ENCODE results near the gene HOXA2.

Gene HOXA2

DNA sequence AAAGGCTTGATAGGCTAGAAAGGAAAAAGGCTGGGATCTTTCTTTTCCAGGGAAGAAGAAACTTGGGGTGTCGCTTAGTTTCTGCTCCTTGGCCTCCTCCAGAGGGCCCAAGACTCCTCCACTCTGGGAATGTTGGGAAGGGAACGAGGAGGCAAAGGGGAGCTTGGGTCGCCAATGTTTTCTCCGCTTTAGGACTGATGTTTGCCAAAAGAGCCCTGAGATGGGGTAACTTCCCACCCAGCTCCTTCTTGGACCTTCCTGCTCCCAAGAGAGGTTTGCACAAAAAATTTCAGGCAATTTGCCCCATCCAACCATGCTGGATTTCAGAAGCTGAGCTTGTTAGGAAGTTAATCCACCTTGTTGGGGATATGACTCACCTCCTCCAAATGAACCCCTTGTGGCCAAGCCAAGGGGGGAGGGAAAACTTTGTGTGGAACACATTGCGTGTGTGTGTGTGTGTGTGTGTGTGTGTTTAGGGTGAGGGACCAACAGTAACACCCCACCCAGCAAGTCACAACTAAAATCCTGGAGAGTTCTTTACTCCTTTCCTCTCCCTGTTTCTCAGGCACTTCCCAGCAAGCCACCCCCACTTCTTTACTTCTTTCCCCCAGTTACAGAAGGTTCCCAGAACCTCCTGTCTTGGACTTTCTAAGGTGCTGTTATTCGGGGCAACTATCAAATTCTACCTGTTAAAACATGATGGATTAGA is 8.7 kb upstream of the HOXA2 start:
- DNase-seq = no peak

DNA sequence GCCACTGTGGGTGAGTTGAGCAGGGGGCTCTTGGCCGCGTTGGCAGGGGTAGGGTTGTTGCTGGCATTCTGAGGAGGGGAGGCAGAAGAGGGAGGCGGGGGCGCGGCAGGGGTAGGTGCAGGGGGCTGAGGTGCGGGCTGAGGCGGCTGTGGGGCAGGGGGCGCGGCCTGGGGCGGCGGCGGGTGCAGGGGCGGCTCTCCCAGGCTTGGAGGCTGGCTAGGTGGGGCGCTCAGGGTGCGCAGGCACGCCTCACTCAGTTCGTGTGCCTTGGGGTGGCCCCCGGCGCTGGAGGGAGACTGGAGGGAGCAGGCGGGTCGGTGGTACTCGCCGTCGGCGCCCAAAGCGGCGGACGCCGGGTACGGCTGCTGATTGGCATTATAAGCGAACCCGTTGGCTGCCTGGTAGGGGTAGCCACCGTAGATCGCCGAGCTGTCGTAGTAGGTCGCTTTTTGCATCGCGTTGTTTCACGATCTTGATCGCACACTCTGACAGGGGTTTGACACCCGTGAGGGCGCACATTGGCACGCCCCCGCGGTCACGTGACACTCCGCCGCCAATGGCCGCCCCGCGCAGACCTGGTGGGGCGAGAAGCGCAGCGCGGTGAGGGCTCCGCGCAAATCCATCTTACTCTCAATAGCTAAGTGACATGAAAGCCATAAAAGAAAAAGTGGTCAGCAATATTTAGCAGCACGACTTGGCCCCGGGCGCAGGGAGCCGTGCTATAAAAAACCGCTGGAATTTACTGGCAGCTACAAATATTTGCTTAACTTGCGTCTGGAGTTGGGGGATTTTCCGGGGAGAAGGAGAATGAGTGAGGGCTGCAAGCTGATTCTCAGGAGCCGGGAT is 7.9 kb upstream of the HOXA2 start:
- DNase-seq = no peak

DNA sequence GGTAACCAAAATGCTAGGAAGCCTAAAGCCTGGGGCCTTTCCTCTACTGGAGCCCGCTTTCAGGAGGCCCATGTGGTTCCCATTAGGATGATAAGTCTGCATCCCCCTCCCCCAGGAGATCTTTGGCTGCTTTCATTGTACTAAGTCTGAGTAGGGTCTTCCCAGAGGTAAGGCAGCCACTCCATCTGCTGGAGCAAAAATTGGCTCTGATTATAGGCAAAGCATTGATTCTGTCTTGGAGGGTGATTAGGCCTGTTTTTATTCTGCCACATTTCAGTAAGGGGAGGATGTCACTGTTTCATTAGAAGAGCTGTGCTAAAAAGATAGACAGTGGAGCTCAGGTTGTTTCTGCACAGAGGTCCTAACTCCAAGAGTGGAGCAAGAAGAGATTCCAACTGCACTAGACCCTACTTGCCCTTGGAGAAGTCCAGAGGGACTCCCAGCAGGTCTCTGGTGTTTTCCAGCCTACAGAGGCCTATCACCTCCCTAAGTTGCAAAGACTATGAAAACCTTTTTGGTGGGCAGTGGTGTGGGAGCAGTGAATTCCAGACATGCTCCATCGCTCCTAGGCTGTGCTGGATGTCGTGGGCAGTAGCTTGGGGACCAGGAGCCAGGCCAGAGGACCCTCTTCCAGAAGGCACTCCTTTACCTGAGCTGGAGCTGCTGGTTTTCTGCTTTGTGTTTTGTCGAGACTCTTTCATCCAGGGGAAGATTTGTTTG is 7.1 kb upstream of the HOXA2 start:
- DNase-seq = no peak

DNA sequence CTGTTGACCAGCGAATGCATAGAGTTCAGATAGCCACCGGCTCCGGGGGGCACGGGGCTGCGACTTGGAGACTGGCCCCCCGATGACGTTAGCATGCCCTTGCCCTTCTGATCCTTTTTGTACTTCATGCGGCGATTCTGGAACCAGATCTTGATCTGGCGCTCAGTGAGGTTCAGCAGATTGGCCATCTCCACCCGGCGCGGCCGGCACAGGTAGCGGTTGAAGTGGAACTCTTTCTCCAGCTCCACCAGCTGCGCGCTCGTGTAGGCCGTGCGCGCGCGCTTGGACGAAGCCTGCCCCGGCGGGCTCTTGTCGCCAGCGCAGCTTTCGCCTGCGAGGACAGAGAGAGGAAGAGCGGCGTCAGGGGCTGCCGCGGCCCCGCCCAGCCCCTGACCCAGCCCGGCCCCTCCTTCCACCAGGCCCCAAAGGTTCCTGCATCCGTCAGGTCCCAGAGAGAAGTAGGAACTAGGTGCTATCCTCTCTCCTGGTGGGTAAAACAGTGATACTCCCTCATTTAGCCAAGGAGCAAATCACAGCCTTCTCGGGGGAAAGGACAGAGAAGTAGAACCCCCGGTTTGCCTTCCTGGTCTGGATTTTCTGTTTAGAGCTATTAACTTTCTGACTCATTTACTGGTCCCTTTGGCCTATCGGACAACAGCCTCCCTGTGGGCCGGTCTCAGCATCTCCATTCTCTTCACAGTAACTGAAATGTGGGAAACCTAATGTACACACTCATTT is 6.1 kb upstream of the HOXA2 start:
- no peak for DNase-seq

DNA sequence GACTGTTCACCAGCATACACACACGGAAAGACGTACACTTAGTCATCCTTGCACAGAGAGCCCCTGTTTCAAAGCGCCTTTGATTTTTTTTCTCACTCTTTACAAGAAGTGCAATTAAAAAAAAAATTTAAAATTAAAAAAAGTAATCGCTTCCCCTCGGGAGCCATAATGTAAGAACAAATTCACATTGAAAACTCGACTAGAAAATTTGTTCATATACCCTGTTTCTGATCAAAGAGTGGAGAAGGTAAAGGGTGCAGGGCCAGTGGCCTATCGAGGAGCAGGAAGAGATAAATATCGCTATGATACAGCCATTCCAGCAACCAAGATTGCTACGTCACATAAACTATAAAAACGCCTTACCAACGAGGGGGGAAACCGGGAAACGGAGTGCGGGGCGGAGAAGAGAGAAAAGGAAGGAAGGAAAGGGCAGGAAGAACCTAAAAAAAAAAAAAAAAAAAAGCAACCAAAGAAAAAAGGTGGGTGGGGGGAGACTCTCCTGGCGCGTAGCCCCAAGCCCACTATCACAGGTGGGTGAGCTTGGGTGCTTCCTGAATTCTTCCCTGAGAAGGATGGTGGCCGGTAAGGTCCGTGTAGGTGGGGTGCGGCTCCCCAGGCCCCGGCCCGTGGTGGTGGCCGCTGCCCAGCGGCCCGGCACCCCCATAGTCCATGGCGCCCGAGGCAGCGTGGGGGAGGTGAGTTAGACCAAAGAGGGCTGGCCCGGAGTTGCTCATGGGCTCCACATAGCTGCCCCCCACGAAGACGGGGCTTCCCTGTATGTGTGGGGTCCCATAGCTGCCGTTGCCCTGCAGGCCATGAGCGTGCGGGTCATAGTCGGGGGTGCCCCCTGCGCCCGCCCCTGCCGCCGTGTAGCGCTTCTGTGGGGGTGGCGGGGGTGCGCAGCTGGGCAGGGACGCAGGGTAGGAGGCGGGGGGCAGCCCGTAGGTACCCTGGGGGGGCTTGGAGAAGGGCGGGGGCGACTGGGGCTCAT is 5.2 kb upstream of the HOXA2 start:
- no peak for DNase-seq

DNA sequence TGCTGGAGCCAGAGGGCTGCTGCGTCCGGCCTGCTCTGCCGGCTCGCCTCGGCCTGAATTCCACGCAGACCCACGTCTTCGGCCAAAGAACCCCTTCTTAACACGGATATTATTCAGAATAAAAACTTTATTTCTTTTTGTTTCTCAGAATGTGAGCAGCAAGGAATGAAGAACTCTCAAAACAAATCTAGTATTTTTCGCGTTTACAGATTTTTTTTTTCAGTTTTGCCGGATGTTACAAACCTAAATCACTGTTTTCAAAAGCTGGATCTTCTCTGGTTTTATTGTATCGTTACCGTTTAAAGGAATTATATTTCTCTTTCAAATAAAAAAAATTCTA is 4.4 kb upstream of the HOXA2 start:
- no peak for DNase-seq

DNA sequence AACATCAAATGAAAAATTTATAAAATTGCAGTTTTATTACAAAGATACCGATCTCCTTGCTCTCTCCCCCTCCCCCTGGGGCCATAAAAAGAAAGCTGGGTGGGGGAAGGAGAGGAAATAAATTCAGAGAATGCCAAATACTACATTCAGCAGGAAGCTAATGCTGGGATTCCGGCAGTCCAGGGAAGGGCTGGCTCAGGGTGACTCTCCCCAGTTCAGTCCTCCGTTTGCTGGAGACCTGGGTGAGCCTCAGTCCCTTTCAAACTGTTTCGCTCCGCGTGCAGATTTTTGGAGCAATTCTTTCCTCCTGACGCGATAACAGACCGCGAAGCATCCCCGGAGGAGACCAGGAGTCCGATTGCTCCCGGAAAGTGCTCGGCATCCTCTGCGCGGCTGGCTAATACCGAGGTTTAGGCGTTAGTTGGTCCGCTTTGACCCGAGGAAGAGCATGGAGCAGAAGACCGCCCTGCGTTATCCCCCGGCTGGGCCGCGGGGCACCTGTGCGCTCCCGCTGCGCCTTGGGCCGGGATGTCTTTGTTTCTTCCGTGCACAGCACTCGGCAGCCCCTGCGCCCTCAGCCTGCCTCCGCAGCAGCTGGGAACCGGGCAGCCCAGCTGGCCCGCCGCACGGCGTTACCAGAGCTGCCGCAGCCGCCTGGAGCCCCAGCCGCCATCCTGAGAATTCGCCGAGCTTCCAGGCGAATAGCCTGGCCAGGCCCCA is 3.9 kb upstream of the HOXA2 start:
- DNase-seq = no peak

DNA sequence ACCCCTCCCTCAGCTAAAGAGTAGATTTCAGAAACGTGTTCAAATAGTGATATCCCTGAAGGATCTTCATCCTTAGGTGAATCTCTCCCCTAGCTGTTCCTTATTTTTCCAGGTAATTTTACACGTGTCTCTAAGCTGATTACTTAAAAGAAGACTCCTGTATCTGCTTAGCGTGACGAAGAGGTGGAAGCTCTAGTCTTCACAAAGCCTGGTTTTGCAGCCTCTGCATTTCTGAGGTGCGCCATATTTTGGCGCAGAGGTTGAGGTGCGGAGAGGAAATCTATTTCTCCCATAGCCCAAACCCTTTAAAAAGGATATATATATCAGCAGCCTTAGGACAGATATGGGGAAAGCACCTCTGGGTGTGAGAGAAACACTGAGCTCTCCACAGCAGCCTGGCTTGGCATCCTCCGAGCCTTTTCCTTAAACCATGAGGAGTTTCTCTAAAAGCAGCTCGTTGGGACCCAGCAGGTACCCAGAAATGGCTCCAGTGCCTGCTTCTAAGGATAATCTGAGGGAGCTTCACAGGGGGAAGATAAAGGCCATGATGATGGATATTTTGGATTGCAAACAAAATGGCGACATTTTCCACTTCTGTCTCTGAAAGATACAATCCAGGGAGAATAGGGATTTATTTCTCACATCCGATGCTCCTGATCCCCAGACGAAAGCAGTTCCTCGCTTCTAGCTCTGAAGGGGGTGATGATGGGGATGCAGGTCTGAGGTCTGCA is 3.0 kb upstream of the HOXA2 start:
- no peak for DNase-seq

DNA sequence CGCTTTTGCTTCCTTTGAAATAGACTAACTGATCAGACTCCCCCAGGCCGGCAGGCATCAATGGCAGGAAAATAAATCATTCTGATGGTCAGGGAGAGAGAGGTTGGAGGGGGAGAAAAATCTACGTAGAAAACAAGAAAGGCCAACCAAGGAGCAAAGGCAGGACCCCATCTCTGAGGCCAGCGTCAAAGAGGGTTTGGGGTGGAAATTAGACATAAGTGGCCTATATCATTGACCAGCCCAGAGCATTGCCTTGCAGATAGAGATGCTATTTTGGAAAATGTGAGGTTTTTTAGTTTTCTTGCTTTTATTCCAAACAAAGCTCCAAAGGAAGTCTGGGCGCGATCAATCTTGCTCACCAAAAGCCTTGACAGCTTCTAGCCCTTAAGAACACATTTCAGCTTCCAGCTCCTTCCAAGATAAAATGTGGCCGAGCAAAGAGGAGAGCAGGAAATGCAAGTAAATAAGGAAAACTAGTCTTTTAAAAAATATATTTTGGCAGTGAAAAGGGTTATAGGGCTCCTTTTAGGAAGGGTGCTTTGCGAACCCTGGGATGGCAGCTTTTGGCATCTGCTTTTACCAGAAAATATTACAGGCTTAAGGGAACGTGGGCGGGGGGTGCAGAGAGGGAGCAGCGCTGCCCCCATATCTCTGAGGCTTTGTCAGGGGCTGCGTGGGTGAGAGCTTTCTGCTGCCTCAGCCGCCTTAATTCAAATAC is 2.0 kb upstream of the HOXA2 start:
- DNase-seq = no peak

DNA sequence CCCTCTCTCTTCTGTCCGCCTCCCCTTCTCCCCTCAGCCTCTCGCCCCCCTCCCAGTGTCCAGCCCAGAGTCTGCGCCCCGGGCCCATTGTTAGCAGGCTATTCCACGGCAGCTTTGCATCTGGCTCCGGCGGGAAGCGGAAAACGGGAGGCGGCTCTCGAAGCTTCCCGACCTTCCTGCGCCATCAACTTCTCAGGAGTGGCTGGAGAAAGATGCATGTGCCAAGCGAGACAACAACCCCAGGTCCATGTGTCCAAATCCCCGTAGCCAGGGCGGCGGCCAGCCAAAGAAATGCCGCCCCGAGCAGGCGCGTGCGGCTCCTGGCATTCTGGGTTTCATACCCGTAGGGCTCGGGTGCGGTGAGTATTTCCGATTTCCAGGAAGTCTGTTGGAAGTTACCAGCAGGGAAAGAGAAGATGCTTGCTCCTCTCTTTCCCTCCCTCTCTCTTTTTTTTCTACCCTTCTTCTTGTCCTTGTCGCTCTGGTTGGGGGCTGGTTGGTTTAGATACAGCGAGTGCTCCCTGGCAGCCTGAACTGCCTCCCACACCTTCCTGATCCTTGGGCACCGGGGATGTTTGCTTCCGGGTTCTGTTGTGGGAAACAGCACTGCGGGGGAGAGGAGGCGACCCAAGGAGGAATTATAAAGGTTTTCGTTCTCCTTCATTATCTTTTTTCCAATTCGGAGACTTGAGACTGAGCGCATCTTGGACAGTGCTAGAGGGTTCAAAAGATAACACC is 1.2 kb upstream of the HOXA2 start:
- no peak for DNase-seq

DNA sequence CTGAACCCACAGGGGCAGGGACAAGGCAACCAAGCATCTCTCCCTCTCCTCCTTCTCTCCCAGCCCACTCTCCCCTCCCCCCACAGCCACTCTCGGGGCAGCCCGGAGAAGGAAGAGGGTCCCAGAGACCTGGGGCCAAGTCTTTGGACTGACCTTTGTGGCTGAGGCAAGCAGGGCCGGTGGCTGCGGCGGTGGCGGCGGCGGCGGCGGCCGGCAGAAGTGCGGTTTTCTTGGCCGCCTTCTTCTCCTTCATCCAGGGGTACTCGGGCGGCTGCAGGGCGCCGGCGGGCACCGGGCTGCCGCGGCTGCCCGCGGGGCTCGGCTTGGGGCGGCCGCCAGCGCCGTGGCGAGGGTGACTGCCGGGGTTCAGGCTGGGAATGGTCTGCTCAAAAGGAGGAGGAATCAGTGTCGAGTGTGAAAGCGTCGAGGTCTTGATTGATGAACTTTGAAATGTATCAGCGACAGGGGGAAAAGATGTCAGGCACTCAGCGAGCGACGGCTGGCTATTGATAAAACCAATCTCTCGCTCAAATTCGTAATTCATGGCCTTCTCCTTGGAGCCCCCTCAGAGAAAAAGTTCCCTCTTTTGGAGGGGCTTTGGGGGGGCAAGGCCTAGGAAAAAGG is 414 bp downstream of the HOXA2 start:
- DNase-seq = no peak

DNA sequence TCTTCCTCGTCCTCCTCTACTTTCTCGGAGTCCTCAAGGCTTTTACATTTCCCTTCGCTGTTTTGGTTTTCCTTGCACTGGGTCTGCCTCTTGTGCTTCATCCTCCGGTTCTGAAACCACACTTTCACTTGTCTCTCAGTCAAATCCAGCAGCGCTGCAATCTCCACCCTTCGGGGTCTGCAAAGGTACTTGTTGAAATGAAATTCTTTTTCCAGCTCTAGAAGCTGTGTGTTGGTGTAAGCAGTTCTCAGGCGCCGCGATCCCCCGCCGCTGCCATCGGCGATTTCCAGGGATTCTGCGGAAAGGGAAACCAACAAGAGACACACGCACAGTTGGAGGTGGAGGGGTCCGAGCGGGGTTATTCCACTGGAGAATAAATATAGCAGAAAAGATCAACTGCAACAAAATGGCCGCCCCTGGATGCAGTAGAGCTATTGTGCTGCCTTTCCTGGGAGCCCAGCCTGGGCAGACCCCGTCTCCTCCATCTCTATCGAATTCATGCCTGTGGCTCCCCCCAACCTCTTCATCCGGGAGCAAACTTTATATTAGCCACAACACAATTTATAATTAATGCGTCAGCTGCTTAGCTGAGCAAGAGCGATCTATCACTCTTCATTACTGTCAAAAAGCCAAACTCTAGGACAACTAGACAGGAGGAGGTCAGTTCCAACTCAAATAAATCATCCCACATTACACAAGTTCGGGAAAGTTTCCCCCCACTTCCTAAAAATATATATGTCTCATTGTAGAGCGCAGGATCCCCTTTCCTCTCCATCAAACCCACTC is 1.1 kb downstream of the HOXA2 start:
- DNase-seq = no peak

DNA sequence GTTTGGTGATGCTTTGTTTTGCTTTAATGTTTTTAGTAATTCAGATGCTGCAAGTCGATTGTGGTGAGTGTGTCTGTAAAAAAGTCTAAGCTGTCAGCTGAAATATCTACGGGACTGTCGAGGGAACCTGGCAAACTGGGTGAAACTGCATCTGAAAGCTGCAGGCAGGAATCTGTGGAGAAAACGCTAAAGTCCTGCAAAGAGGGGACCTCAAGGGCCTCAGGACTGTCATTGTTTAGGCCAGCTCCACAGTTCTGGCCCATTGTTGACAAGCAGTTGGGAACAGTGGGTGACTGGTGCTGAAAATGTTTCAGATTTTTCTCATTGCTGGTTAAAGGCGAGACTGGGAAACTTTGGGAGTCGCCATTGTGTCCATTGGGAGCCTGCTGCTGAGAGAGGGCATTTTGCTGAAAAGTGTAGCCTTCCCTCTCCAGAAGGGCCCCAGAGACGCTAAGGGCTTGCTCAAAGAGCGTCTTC is 1.8 kb downstream of the HOXA2 start:
- no peak for DNase-seq

DNA sequence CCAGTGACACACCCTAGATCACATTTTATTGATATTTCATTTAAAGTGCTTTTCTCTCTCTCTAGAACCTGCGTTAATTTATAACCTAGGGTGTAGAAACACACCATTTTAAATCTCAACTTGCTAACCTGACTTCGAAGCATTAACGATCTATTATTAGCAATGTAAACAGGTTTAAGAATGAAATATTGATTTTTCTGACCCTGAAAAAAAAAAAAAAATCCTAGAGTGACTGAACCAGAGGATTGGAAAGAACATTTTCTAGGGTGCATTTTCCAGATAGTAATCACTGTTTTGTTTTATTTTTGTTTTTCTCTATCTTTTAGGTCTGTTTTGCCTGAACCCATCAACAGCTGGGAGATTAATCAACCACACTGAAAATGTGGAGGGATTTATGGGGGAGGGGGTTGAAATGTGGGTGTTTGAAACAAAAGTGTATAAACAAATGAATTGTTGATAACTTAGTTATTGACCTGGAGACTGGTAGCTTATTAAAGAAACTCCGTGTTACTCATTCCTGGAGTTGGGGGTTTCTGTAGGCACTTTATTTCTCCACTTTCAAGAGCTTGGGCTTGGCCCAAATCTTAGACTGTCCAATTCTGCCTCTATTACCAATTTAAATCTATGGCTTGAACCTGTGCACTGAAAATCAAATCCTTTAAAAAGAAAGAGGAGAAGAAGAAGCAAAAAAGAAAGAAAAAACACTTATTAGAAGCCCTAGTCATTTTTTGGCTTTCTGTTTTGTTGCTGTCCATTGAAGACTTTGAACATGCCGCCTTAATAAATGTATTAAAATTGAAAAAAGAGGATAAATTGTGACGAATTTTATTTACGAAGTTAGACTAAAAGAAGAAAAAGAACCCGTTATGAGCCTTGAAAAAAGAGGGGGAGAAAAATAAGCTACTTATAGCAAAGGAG is 2.8 kb downstream of the HOXA2 start:
- DNase-seq = no peak

DNA sequence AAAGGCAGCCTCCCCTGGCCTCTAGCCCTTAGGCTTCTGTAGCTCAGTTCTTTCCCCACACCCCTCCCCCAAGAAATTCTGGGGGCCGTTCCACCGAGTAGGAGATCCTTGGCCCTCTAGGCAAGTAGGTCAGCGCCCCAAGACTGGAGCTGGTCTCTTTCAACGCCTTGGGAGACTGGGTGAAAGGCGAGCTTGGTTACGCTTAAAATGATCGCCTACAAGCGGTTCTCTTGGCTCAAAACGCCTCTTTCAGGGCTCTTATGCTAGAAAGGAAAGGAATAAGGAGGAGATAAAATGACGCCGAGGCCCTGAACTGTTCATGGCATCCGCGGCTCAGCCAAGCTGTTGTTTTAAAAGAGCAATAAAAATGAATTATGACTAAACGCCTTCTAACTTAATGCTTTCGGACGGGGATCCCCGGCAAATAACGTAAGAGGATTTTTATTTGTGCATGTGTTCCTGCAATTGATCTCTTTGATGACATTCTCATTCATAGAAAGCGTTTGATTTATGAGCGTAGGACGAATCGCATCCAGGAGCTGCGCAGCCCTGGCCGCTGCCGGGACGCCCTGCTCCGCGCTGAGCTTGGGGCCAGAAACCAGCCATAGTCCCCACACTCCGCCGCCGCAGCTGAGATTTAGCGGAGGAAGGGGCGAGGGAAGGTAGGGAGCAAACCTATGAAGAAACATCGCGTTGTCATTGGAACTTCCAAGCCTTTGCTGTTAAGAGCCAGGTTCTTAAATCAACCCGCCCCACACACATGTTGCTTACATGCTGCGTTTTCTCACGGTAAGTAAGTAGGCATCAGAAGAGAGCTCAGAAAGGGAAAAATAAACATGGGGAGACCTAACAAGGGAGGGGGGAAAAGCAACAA is 3.7 kb downstream of the HOXA2 start:
- no peak for DNase-seq
